ENCODE data around the gene GATA5.

The GATA5 gene

DNA sequence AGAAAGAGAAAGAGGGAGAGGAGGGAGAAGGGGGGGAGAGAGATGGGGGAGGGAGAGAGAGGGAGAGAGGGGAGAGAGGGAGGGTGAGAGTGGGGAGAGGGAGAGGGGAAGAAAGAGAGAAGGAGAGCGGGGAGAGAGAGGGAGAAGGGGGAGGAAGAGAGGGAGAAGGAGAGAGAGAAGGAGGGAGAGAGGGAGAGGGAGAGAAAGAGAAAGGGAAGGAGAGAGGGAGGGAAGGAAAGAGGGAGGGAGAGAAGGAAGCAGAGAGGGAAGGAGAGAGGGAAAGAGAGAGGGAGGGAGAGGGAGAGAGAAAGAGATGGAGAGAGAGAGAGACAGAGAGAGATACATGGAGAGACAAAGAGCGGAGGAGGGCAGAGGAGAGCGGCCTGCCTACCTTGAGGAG lies 23.8 kb downstream of the GATA5 start:
- in situ Hi-C loops (cut with MboI; ENCODE audit: low pct_unique_long_range_greater_than_20kb, low sequenced_read_pairs, unreplicated experiment), result no loop called here
- DNase-seq (ENCODE audit: low spot score), result no peak
- TF ChIP-seq, protein P1, sequence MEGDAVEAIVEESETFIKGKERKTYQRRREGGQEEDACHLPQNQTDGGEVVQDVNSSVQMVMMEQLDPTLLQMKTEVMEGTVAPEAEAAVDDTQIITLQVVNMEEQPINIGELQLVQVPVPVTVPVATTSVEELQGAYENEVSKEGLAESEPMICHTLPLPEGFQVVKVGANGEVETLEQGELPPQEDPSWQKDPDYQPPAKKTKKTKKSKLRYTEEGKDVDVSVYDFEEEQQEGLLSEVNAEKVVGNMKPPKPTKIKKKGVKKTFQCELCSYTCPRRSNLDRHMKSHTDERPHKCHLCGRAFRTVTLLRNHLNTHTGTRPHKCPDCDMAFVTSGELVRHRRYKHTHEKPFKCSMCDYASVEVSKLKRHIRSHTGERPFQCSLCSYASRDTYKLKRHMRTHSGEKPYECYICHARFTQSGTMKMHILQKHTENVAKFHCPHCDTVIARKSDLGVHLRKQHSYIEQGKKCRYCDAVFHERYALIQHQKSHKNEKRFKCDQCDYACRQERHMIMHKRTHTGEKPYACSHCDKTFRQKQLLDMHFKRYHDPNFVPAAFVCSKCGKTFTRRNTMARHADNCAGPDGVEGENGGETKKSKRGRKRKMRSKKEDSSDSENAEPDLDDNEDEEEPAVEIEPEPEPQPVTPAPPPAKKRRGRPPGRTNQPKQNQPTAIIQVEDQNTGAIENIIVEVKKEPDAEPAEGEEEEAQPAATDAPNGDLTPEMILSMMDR (IDR thresholded peaks at IDR 0.05; ENCODE audit: extremely low read depth, insufficient read depth, missing control alignments), result no peak

DNA sequence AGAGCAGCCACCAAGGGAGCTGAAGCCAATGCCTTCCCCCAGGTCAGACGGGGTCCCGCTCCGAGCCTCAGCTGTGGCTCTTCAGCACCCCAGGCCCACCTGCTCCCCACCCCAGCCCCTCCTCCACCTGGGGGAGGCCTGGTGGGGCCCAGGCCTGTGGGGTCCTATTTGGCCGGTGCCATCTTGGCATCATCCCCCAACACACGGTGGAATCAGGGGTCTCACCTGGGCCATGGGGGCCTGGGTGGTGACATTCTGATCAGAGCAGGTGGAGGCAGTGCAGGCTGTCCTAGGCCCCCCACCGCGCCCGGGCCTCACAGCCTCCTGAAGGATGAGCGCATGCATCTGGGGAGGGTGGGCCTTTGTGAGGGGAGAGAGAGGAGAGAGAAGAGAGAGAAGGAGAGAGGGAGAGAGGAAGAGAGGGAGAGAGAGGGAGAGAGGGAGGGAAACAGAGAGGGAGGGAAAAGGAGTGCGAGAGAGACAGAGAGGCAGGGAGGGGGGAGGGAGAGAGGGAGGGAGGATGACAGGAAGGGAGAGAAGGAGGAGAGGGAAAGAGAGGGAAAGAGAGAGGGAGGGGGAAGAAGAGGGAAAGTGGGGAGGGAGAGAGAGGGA lies 24.5 kb downstream of the GATA5 start:
- TF ChIP-seq, protein P1 (IDR thresholded peaks at IDR 0.05; ENCODE audit: extremely low read depth, insufficient read depth, missing control alignments), result no peak
- DNase-seq (ENCODE audit: low spot score), result no peak
- in situ Hi-C loops (cut with MboI; ENCODE audit: low pct_unique_long_range_greater_than_20kb, low sequenced_read_pairs, unreplicated experiment), result no loop called here

DNA sequence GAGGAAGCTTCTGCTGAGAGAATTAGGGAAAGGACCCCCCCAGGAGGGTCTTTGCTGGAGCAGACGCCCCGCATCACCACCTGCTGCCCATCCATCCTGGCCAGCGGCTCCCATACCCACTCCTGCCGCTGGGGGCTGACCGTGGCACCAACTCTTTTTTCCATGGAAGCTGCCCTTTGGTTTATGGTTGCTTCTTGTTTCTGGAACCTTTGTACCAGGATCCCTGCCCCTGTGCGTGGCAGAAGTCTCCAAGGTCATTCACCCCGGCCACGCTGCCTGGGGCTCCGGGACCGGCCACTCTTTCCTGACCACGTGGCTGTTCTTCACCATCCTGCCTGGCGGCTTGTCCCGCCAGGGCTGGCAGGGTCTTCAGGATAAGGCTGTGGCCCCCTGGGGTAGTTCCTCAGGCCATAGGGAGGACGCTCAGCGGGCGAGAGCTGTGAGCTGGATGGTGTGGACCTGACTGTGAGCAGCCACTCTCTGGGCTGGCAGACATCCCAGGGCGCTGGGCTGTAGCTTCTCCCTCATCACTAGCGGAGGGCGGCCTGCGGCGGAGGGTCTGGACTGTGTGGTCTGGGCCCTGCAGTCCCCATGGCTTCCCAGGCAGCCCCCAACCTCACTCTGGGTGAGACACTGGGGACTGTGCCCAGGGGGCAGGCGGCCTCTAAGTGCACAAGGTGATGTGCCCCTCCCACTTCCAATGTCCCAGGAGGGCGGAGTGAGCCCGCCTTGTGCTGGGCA lies 25.7 kb downstream of the GATA5 start:
- DNase-seq (ENCODE audit: low spot score), result no peak
- in situ Hi-C loops (cut with MboI; ENCODE audit: low pct_unique_long_range_greater_than_20kb, low sequenced_read_pairs, unreplicated experiment), result no loop called here
- TF ChIP-seq, protein P1 (IDR thresholded peaks at IDR 0.05; ENCODE audit: extremely low read depth, insufficient read depth, missing control alignments), result no peak

DNA sequence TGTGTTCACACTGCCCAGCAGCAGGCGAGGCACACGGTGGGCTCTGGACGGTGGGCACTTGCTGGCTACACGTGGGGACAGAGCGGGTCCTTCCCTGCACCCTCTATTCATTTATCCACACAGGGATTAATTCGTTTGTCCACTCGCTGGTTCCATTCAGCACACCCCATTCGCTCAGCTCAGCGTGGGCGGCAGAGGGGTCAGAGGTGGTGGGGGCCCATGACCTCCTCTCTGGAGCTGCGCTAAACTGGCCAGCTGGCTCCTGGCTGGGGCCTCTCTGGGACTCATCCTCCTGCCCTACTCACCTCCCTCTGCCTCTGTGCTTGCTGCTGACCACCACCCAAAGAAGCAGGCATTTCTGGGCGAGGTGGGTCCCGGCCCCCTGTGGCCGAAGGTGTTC lies 27.0 kb downstream of the GATA5 start:
- TF ChIP-seq, protein P1 (IDR thresholded peaks at IDR 0.05; ENCODE audit: extremely low read depth, insufficient read depth, missing control alignments), result no peak
- in situ Hi-C loops (cut with MboI; ENCODE audit: low pct_unique_long_range_greater_than_20kb, low sequenced_read_pairs, unreplicated experiment), result no loop called here
- DNase-seq (ENCODE audit: low spot score), result no peak

DNA sequence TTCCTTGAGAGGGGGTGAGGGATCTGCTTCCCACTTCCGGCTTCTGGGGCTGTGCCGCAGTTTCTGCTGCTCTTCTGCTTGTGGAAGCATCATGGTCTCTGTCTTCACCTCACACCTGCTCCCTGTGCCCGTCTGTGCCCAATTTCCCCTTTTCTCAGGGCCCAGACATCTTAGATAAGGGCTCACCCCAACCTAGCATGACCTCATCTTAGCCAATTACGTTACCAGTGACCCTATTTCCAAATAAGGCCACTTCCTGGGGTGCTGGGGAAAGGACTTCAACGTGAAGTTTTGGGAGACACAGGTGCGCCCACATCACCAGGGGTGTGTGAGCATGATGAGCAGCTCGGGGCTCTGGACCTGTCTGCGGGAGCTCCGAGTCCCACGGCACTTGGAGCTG lies 27.8 kb downstream of the GATA5 start:
- in situ Hi-C loops (cut with MboI; ENCODE audit: low pct_unique_long_range_greater_than_20kb, low sequenced_read_pairs, unreplicated experiment), result no loop called here
- DNase-seq (ENCODE audit: low spot score), result no peak
- TF ChIP-seq, protein P1 (IDR thresholded peaks at IDR 0.05; ENCODE audit: extremely low read depth, insufficient read depth, missing control alignments), result no peak

DNA sequence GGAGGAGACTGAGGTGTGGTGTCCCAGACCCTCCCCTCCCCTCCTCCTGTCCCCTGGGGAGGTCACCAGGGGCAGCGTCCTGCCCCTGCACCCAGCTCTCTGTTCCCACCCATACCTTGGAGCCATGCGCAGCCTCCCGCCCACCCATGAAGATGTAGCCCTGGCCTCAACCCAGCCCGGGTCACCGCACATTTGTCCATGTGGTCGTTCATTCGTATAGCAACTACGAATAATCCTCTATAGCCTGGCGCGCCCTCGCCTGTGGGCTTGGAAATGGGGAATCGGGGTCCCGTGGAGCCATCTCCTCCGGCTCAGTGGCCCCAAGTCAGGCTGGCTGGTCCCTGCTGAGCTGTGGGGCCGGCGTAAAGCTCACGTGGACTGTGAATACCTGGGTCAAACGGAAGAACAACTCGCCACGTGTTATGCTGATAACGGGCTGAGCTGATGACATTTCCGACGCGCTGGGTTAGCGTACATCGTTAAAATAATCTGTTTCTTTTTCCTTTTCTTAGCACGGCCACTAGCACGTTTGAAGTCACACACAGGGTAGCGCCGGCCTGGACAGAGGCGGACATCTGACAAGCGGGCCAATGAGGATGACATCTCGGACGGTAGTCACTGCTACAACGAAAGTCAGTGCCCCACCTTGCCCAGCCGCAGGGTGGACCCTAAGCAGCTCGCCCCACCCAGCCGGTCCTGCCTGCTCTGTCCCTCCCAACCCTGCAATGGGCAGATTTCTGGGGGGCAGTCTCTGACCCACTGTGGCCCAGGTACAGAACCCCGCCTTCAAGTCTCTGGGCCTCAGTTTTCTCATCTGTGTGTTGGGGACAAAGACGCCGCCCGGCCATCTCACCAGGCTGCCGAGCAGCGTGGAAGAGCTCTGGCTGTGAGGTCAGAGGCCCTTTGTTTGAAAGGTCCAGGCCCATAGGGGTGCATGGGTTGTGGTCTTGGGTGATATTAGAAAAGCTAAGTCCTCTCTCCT lies 28.6 kb downstream of the GATA5 start:
- in situ Hi-C loops (cut with MboI; ENCODE audit: low pct_unique_long_range_greater_than_20kb, low sequenced_read_pairs, unreplicated experiment), result no loop called here
- TF ChIP-seq, protein P1 (IDR thresholded peaks at IDR 0.05; ENCODE audit: extremely low read depth, insufficient read depth, missing control alignments), result no peak
- DNase-seq (ENCODE audit: low spot score), result no peak

All from GM13977 (cell line).